ENCODE measurements around the gene C10orf53. TPM values are rescaled to one million over a fixed set of nuclear protein-coding genes. Genes with fewer than 3 reads are reported as not detected.

C10orf53 gene
- total RNA-seq, 1 donor from 2014 or later = not detected

- Mint-ChIP-seq H3K27ac (no peak overlapping the region), H3K9me3 (no peaks in the 10 kb centered on the region), H3K4me1 (no peaks in the 10 kb centered on the region), H3K27me3 (ENCODE audit: low read depth) (peaks cover 81% of the 10 kb centered on the region), H3K36me3 (no peaks in the 10 kb centered on the region), H3K4me3 (no peak overlapping the region)
- no peak for TF ChIP-seq CTCF (IDR thresholded peaks at IDR 0.05; ENCODE audit: unreplicated experiment)
- DNase-seq (ENCODE audit: low spot score in 2 of 2, unreplicated experiment in 2 of 2) = no peak
These were observed 37.1 kb upstream of the C10orf53 start for GRCh38 chr10:49642311-49642710.

- no peak for DNase-seq (ENCODE audit: low spot score in 2 of 2, unreplicated experiment in 2 of 2)
- no peak overlapping the region for H3K4me3 Mint-ChIP-seq
- no peaks in the 10 kb centered on the region for H3K36me3 Mint-ChIP-seq
- H3K4me1 Mint-ChIP-seq = no peaks in the 10 kb centered on the region
- no peaks in the 10 kb centered on the region for H3K9me3 Mint-ChIP-seq
- H3K27me3 Mint-ChIP-seq (ENCODE audit: low read depth) = peaks cover 80% of the 10 kb centered on the region
- no peak overlapping the region for H3K27ac Mint-ChIP-seq
- TF ChIP-seq CTCF (IDR thresholded peaks at IDR 0.05; ENCODE audit: unreplicated experiment) = no peak
These were observed 36.0 kb upstream of the C10orf53 start for GRCh38 chr10:49643241-49644034.

GRCh38 chr10:49644035-49644646, 35.3 kb upstream of the C10orf53 start:
- H3K27me3 Mint-ChIP-seq (ENCODE audit: low read depth) = peaks cover 81% of the 10 kb centered on the region

GRCh38 chr10:49645417-49645816, 34.0 kb upstream of the C10orf53 start:
- no peaks in the 10 kb centered on the region for H3K9me3 Mint-ChIP-seq
- peaks cover 81% of the 10 kb centered on the region for H3K27me3 Mint-ChIP-seq (ENCODE audit: low read depth)
- H3K36me3 Mint-ChIP-seq = no peaks in the 10 kb centered on the region
- TF ChIP-seq CTCF (IDR thresholded peaks at IDR 0.05; ENCODE audit: unreplicated experiment) = no peak
- no peaks in the 10 kb centered on the region for H3K4me1 Mint-ChIP-seq
- no peak overlapping the region for H3K4me3 Mint-ChIP-seq
- H3K27ac Mint-ChIP-seq = no peak overlapping the region
- no peak for DNase-seq (ENCODE audit: low spot score in 2 of 2, unreplicated experiment in 2 of 2)

More at GRCh38 chr10:49644035-49644646, 35.3 kb upstream of the C10orf53 start:
- Mint-ChIP-seq H3K36me3 (no peaks in the 10 kb centered on the region), H3K27ac (no peak overlapping the region), H3K9me3 (no peaks in the 10 kb centered on the region), H3K4me1 (no peaks in the 10 kb centered on the region), H3K4me3 (no peak overlapping the region)
- no peak for TF ChIP-seq CTCF (IDR thresholded peaks at IDR 0.05; ENCODE audit: unreplicated experiment)
- DNase-seq (ENCODE audit: low spot score in 2 of 2, unreplicated experiment in 2 of 2) = no peak

- Mint-ChIP-seq H3K4me3 (no peak overlapping the region), H3K9me3 (no peaks in the 10 kb centered on the region)
These were observed 33.3 kb upstream of the C10orf53 start for GRCh38 chr10:49645871-49646870.

More at GRCh38 chr10:49645871-49646870, 33.3 kb upstream of the C10orf53 start:
- H3K36me3 Mint-ChIP-seq = no peaks in the 10 kb centered on the region
- H3K27me3 Mint-ChIP-seq (ENCODE audit: low read depth) = peaks cover 79% of the 10 kb centered on the region
- no peak overlapping the region for H3K27ac Mint-ChIP-seq
- no peak for DNase-seq (ENCODE audit: low spot score in 2 of 2, unreplicated experiment in 2 of 2)
- TF ChIP-seq CTCF (IDR thresholded peaks at IDR 0.05; ENCODE audit: unreplicated experiment) = no peak
- no peaks in the 10 kb centered on the region for H3K4me1 Mint-ChIP-seq
